A549 treated with dexamethasone at 1 μM for 4 hours (cell line): ENCODE results near the gene TPRG1L. TPM values are rescaled to one million over a fixed set of nuclear protein-coding genes. Genes with fewer than 3 reads are reported as not detected.

Experiments used
- total RNA-seq: library from RNA; stranded (reverse); fragments of 200-300 nt; extraction: Qiagen RNA extraction; gene quantifications from 5 replicates; pipeline ENCODE4 v1.2.3, GENCODE V29; 2022

The TPRG1L gene
- 23.6 to 30.7 TPM (median 29.8 TPM) in 5 replicates for total RNA-seq

GRCh38 chr1:3624200-3625136 is at the start of gene TPRG1L:
TPRG1L (plus strand) TSS chr1:3625015; CDS start chr1:3625073, 58 bp downstream.

GRCh38 chr1:3611170-3612019 is 13.4 kb upstream of the TPRG1L start, which contains the start of gene MEGF6:
MEGF6 (minus strand) TSS chr1:3611508; CDS start chr1:3611268, 240 bp downstream.

GRCh38 chr1:3649342-3650247 is 24.8 kb downstream of the TPRG1L start, which contains the start of gene WRAP73:
WRAP73 (minus strand) TSS chr1:3650103; CDS start chr1:3649999, 104 bp downstream.

GRCh38 chr1:3651930-3652547 is 27.2 kb downstream of the TPRG1L start, which contains the start of gene TP73:
TP73 (plus strand) TSS chr1:3652516; CDS start chr1:3682366, 29,850 bp downstream.

Other genes starting within 250 kb of the TPRG1L start
- 3.1 to 5.6 TPM (median 5.1 TPM) in 5 replicates for gene ARHGEF16, start 170.3 kb upstream of the TPRG1L start, total RNA-seq
- 3.8 to 10.8 TPM (median 7.4 TPM) in 5 replicates for gene MEGF6, start 13.5 kb upstream of the TPRG1L start, total RNA-seq
- 12.0 to 19.3 TPM (median 18.2 TPM) in 5 replicates for gene WRAP73, start 25.1 kb downstream of the TPRG1L start, total RNA-seq
- gene TP73, start 27.5 kb downstream of the TPRG1L start, total RNA-seq: 0.54 to 1.1 TPM (median 1.0 TPM) in 5 replicates
- not detected in 5 replicates for gene CCDC27, start 127.4 kb downstream of the TPRG1L start, total RNA-seq
- gene SMIM1, start 147.7 kb downstream of the TPRG1L start, total RNA-seq: 0.76 to 1.6 TPM (median 1.3 TPM) in 5 replicates
- gene LRRC47, start 171.5 kb downstream of the TPRG1L start, total RNA-seq: 27.8 to 37.0 TPM (median 30.0 TPM) in 5 replicates
- 11.9 to 19.0 TPM (median 17.8 TPM) in 5 replicates for gene CEP104, start 232.2 kb downstream of the TPRG1L start, total RNA-seq
- gene DFFB, start 232.5 kb downstream of the TPRG1L start, total RNA-seq: 2.7 to 4.0 TPM (median 3.7 TPM) in 5 replicates